Measurements from ENCODE around the gene C22orf39.

C22orf39 gene

GRCh38 chr22:19424186-19424500 lies 23.4 kb downstream of the C22orf39 start:
- DNase-seq = no peak

GRCh38 chr22:19422440-19423301 lies 24.8 kb downstream of the C22orf39 start:
- DNase-seq = no peak

GRCh38 chr22:19420321-19420720 lies 27.2 kb downstream of the C22orf39 start:
- DNase-seq = no peak

- no peak for DNase-seq
Measured at GRCh38 chr22:19419464-19420178, 27.9 kb downstream of the C22orf39 start.

- no peak for DNase-seq
Measured at GRCh38 chr22:19419086-19419463, 28.4 kb downstream of the C22orf39 start.

- DNase-seq = no peak
Measured at GRCh38 chr22:19412923-19413322, 34.6 kb downstream of the C22orf39 start.

- DNase-seq = no peak
Measured at GRCh38 chr22:19412478-19412877, 35.0 kb downstream of the C22orf39 start.

- no peak for DNase-seq
Measured at GRCh38 chr22:19411690-19412045, 35.8 kb downstream of the C22orf39 start.

- DNase-seq = no peak
Measured at GRCh38 chr22:19410941-19411689, 36.4 kb downstream of the C22orf39 start.

- no peak for DNase-seq
Measured at GRCh38 chr22:19407649-19408606, 39.6 kb downstream of the C22orf39 start.

- no peak for DNase-seq
Measured at GRCh38 chr22:19406846-19407245, 40.7 kb downstream of the C22orf39 start.

- DNase-seq = no peak
Measured at GRCh38 chr22:19406281-19406811, 41.2 kb downstream of the C22orf39 start.

GRCh38 chr22:19405652-19406051 lies 41.9 kb downstream of the C22orf39 start:
- no peak for DNase-seq

GRCh38 chr22:19405133-19405532 lies 42.4 kb downstream of the C22orf39 start:
- DNase-seq = no peak

GRCh38 chr22:19404676-19405075 lies 42.8 kb downstream of the C22orf39 start:
- DNase-seq = no peak

GRCh38 chr22:19402642-19403191 lies 44.8 kb downstream of the C22orf39 start:
- no peak for DNase-seq

- DNase-seq = no peak
Measured at GRCh38 chr22:19401483-19401882, 46.0 kb downstream of the C22orf39 start.

- DNase-seq = no peak
Measured at GRCh38 chr22:19400881-19401280, 46.6 kb downstream of the C22orf39 start.

GRCh38 chr22:19398652-19399051 lies 48.9 kb downstream of the C22orf39 start:
- DNase-seq = no peak

GRCh38 chr22:19398206-19398605 lies 49.3 kb downstream of the C22orf39 start:
- DNase-seq = no peak

- no peak for DNase-seq
Measured at GRCh38 chr22:19397734-19398104, 49.8 kb downstream of the C22orf39 start.
